Liver (tissue), 9 donors: ENCODE data around the gene NRIP2. TPM values are rescaled to one million over a fixed set of nuclear protein-coding genes. Genes with fewer than 3 reads are reported as not detected.

Source experiments
- DNase-seq: peaks from one replicate; pipeline ENCODE4 v3.0.0-alpha.2; 2017; ENCODE audit warnings: low spot score
- H3K27ac ChIP-seq, 2 donors: one replicate each; pipeline ENCODE4 v1.7.0; 2013; ENCODE audit warnings: inconsistent platforms in 2 of 2, low read length in 2 of 2, control low read depth in 1 of 2, low read depth in 1 of 2, mild to moderate bottlenecking in 1 of 2
- H3K27me3 ChIP-seq, 4 donors: one replicate each; pipeline versions ENCODE4 v1.6.1 to v1.7.0; 2013; ENCODE audit warnings: low read length in 3 of 4, inconsistent platforms in 1 of 4, mild to moderate bottlenecking in 1 of 4, moderate library complexity in 1 of 4; ENCODE audit not compliant: control insufficient read depth in 4 of 4, insufficient read depth in 4 of 4
- H3K36me3 ChIP-seq, 4 donors: one replicate each; pipeline versions ENCODE4 v1.6.1 to v1.7.0; 2013; ENCODE audit warnings: low read length in 3 of 4, mild to moderate bottlenecking in 3 of 4, low read depth in 1 of 4, moderate library complexity in 1 of 4; ENCODE audit not compliant: control insufficient read depth in 4 of 4, insufficient read depth in 3 of 4
- H3K4me1 ChIP-seq, 4 donors: one replicate each; pipeline versions ENCODE4 v1.6.1 to v1.7.0; 2013; ENCODE audit warnings: low read length in 3 of 4, mild to moderate bottlenecking in 3 of 4, moderate library complexity in 1 of 4; ENCODE audit not compliant: control insufficient read depth in 4 of 4, insufficient read depth in 4 of 4
- H3K4me3 ChIP-seq, 3 donors: one replicate each; pipeline versions ENCODE4 v1.6.1 to v1.7.0; 2013; ENCODE audit warnings: low read length in 3 of 3, control low read depth in 1 of 3, low read depth in 1 of 3, mild to moderate bottlenecking in 1 of 3
- H3K9ac ChIP-seq, 2 donors: one replicate each; pipeline ENCODE4 v1.7.0; 2013; ENCODE audit warnings: low read length in 2 of 2, mild to moderate bottlenecking in 2 of 2, moderate library complexity in 2 of 2, control low read depth in 1 of 2, low read depth in 1 of 2
- H3K9me3 ChIP-seq, 4 donors: one replicate each; pipeline versions ENCODE4 v1.6.1 to v1.7.0; 2013; ENCODE audit warnings: low read length in 3 of 4; ENCODE audit not compliant: control insufficient read depth in 4 of 4
- EGR1 ChIP-seq, 2 donors: IDR thresholded peaks; 2 replicates each; pipeline ENCODE4 v1.6.1; 2016 to 2018; ENCODE audit warnings: antibody characterized with exemption in 2 of 2, low read depth in 2 of 2
- FOXA1 ChIP-seq: IDR thresholded peaks from 2 replicates; pipeline ENCODE4 v1.6.1; 2016; ENCODE audit warnings: antibody characterized with exemption
- GABPA ChIP-seq, 2 donors: IDR thresholded peaks in 1 of 2; conservative IDR thresholded peaks in 1 of 2; 2 replicates each; pipeline ENCODE4 v1.6.1; 2016; ENCODE audit warnings: antibody characterized with exemption in 2 of 2, mild to moderate bottlenecking in 1 of 2, moderate library complexity in 1 of 2
- HNF4A ChIP-seq, 2 donors: conservative IDR thresholded peaks; 2 replicates each; pipeline ENCODE4 v1.6.1; 2016; ENCODE audit warnings: antibody characterized with exemption in 2 of 2, mild to moderate bottlenecking in 2 of 2
- HNF4G ChIP-seq: IDR thresholded peaks from 2 replicates; pipeline ENCODE4 v1.6.1; 2016; ENCODE audit warnings: antibody characterized with exemption
- JUND ChIP-seq, 2 donors: IDR thresholded peaks; 2 replicates each; pipeline ENCODE4 v1.6.1; 2016; ENCODE audit warnings: antibody characterized with exemption in 2 of 2
- RXRA ChIP-seq, 2 donors: IDR thresholded peaks; 2 replicates each; pipeline ENCODE4 v1.6.1; 2017 to 2018; ENCODE audit warnings: antibody characterized with exemption in 2 of 2, mild to moderate bottlenecking in 1 of 2
- SP1 ChIP-seq: IDR thresholded peaks from 2 replicates; pipeline ENCODE4 v1.6.1; 2018; ENCODE audit warnings: antibody characterized with exemption, mild to moderate bottlenecking
- TAF1 ChIP-seq: conservative IDR thresholded peaks from 2 replicates; pipeline ENCODE4 v1.6.1; 2016; ENCODE audit warnings: antibody characterized with exemption, mild to moderate bottlenecking
- YY1 ChIP-seq: IDR thresholded peaks from 2 replicates; pipeline ENCODE4 v1.6.1; 2016; ENCODE audit warnings: antibody characterized with exemption, mild to moderate bottlenecking
- WGBS: extraction: QIAGEN DNeasy Blood & Tissue Kit; methylation state at CpG from one replicate; pipeline ENCODE4 v1.1.7; 2013; 5-methylcytosine and 5-hydroxymethylcytosine counted together
- polyA plus RNA-seq, 2 donors: library from polyadenylated mRNA; stranded (reverse) in 1 of 2; unstranded in 1 of 2; fragments of 200-250 nt in 1 of 2; fragments of >200 nt in 1 of 2; fragmentation: Nextera tagmentation in 1 of 2; extraction: Ambion mirVana in 1 of 2; gene quantifications; one replicate each; pipeline versions ENCODE4 v1.2.1 to v1.2.3, GENCODE V29; 2013 to 2015
- total RNA-seq, 2 donors: library from RNA; depleted of rRNA; stranded (reverse); fragments of >200 nt; gene quantifications; one replicate each; pipeline ENCODE4 v1.2.3, GENCODE V29; 2014
- TF ChIP-seq, protein P1 (sequence below): IDR thresholded peaks from 2 replicates; pipeline ENCODE4 v1.6.1; 2016; ENCODE audit warnings: antibody characterized with exemption, mild to moderate bottlenecking
- TF ChIP-seq, protein P2 (sequence below): fragments of 150-350 bp; IDR thresholded peaks from 2 replicates; pipeline ENCODE4 v1.5.1; 2017; ENCODE audit warnings: improper control_type of control experiment, low read depth, low read length; ENCODE audit not compliant: missing input control
- TF ChIP-seq, protein P3 (sequence below): IDR thresholded peaks from 2 replicates; pipeline ENCODE4 v1.6.1; 2016; ENCODE audit warnings: antibody characterized with exemption
- TF ChIP-seq, protein P4 (sequence below): IDR thresholded peaks from 2 replicates; pipeline ENCODE4 v1.6.1; 2016; ENCODE audit warnings: antibody characterized with exemption
- TF ChIP-seq, protein P5 (sequence below): IDR thresholded peaks from 2 replicates; pipeline ENCODE4 v1.6.1; 2016; ENCODE audit warnings: antibody characterized with exemption
- donor health status: healthy.
- donor health status: healthy.
- donor health status: healthy.
- donor health status: healthy.
- donor health status: healthy.

Gene NRIP2
- total and polyA plus RNA-seq, 4 donors = 0.19 to 0.46 (median 0.23) TPM

DNA sequence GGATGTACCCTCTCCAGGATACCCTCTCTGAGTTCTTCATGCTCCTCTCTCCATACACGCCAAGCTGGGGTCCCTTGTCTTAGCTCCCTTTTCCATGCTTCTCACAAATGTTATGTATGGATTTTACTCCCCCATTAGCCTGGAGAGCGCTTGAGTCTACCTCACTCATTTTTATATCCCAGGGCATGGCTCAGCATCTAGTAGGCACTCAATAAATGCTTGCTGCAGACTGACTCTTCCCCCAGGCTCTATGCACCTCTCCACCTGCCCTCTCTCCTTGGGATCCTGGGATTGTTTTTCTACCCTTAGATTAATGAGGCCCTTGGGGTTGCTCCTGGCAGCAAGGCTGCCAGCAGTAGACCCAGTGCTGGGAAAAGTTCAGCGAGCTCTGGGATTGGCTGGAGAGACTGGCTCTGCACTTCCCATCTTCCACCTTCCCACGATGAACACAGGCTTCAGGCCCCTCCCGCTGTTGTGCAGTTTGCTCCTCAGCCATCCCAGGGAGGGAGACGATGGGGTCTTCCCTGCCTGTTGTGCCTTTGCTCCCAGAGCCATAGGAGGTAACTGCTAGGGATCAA lies 2.2 kb downstream of the NRIP2 start:
- no peak overlapping the region for H3K4me3 ChIP-seq
- no peaks in the 10 kb centered on the region for H3K9me3 ChIP-seq
- WGBS = 91% methylated on average over 6 of the region's 6 CpGs
- peaks cover 2 to 21% (median 11%) of the 10 kb centered on the region in 4 donors for H3K36me3 ChIP-seq
- no peak for DNase-seq
- no peak overlapping the region for H3K27ac ChIP-seq
- H3K9ac ChIP-seq = no peak overlapping the region
- TF ChIP-seq, protein P1, sequence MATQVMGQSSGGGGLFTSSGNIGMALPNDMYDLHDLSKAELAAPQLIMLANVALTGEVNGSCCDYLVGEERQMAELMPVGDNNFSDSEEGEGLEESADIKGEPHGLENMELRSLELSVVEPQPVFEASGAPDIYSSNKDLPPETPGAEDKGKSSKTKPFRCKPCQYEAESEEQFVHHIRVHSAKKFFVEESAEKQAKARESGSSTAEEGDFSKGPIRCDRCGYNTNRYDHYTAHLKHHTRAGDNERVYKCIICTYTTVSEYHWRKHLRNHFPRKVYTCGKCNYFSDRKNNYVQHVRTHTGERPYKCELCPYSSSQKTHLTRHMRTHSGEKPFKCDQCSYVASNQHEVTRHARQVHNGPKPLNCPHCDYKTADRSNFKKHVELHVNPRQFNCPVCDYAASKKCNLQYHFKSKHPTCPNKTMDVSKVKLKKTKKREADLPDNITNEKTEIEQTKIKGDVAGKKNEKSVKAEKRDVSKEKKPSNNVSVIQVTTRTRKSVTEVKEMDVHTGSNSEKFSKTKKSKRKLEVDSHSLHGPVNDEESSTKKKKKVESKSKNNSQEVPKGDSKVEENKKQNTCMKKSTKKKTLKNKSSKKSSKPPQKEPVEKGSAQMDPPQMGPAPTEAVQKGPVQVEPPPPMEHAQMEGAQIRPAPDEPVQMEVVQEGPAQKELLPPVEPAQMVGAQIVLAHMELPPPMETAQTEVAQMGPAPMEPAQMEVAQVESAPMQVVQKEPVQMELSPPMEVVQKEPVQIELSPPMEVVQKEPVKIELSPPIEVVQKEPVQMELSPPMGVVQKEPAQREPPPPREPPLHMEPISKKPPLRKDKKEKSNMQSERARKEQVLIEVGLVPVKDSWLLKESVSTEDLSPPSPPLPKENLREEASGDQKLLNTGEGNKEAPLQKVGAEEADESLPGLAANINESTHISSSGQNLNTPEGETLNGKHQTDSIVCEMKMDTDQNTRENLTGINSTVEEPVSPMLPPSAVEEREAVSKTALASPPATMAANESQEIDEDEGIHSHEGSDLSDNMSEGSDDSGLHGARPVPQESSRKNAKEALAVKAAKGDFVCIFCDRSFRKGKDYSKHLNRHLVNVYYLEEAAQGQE = no peak
- TF ChIP-seq JUND (IDR thresholded peaks at IDR 0.05) = no peak
- TF ChIP-seq YY1 = no peak
- no peak for TF ChIP-seq RXRA (IDR thresholded peaks at IDR 0.05)
- TF ChIP-seq, protein P2, sequence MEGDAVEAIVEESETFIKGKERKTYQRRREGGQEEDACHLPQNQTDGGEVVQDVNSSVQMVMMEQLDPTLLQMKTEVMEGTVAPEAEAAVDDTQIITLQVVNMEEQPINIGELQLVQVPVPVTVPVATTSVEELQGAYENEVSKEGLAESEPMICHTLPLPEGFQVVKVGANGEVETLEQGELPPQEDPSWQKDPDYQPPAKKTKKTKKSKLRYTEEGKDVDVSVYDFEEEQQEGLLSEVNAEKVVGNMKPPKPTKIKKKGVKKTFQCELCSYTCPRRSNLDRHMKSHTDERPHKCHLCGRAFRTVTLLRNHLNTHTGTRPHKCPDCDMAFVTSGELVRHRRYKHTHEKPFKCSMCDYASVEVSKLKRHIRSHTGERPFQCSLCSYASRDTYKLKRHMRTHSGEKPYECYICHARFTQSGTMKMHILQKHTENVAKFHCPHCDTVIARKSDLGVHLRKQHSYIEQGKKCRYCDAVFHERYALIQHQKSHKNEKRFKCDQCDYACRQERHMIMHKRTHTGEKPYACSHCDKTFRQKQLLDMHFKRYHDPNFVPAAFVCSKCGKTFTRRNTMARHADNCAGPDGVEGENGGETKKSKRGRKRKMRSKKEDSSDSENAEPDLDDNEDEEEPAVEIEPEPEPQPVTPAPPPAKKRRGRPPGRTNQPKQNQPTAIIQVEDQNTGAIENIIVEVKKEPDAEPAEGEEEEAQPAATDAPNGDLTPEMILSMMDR = no peak
- no peak for TF ChIP-seq HNF4G
- TF ChIP-seq EGR1 (IDR thresholded peaks at IDR 0.05; ENCODE audit: low read depth in 2 of 2) = no peak
- TF ChIP-seq HNF4A (conservative IDR thresholded peaks at IDR 0.05) = no peak
- no peak for TF ChIP-seq GABPA (IDR thresholded peaks at IDR 0.05 in 1 of 2, conservative IDR thresholded peaks at IDR 0.05 in 1 of 2)
- no peak for TF ChIP-seq SP1
- TF ChIP-seq, protein P3, sequence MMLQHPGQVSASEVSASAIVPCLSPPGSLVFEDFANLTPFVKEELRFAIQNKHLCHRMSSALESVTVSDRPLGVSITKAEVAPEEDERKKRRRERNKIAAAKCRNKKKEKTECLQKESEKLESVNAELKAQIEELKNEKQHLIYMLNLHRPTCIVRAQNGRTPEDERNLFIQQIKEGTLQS = no peak
- no peak for TF ChIP-seq TAF1
- H3K4me1 ChIP-seq = no peaks in the 10 kb centered on the region
- no peaks in the 10 kb centered on the region for H3K27me3 ChIP-seq

DNA sequence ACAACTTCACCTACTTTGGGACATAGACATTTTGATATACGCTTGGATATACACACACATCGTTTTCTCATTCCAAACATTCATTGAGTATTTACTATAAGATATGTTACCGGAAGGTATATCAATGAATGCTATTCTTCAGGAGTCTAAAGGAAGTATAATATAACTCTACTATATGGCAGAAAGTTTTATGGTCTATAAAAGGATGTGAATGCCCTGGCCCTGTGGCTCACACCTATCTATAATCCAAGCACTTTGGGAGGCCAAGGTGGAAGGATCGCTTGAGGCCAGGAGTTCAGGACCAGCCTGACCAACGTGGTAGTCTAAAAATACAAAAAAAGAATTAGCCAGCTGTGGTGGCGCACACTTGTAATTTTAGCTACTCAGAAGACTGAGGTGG lies 5.6 kb downstream of the NRIP2 start:
- H3K27ac ChIP-seq = no peak overlapping the region
- peaks cover 9 to 50% (median 36%) of the 10 kb centered on the region in 4 donors for H3K36me3 ChIP-seq
- H3K27me3 ChIP-seq = no peaks in the 10 kb centered on the region
- H3K4me3 ChIP-seq = no peak overlapping the region
- no peaks in the 10 kb centered on the region for H3K9me3 ChIP-seq
- no peak for TF ChIP-seq HNF4G
- TF ChIP-seq FOXA1 = no peak
- TF ChIP-seq, protein P4, sequence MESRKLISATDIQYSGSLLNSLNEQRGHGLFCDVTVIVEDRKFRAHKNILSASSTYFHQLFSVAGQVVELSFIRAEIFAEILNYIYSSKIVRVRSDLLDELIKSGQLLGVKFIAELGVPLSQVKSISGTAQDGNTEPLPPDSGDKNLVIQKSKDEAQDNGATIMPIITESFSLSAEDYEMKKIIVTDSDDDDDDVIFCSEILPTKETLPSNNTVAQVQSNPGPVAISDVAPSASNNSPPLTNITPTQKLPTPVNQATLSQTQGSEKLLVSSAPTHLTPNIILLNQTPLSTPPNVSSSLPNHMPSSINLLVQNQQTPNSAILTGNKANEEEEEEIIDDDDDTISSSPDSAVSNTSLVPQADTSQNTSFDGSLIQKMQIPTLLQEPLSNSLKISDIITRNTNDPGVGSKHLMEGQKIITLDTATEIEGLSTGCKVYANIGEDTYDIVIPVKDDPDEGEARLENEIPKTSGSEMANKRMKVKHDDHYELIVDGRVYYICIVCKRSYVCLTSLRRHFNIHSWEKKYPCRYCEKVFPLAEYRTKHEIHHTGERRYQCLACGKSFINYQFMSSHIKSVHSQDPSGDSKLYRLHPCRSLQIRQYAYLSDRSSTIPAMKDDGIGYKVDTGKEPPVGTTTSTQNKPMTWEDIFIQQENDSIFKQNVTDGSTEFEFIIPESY = no peak
- TF ChIP-seq HNF4A (conservative IDR thresholded peaks at IDR 0.05) = no peak
- TF ChIP-seq, protein P5, sequence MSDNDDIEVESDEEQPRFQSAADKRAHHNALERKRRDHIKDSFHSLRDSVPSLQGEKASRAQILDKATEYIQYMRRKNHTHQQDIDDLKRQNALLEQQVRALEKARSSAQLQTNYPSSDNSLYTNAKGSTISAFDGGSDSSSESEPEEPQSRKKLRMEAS = no peak
- no peak for TF ChIP-seq EGR1 (IDR thresholded peaks at IDR 0.05; ENCODE audit: low read depth in 2 of 2)
- no peak for TF ChIP-seq TAF1
- no peaks in the 10 kb centered on the region for H3K4me1 ChIP-seq
- no peak for DNase-seq
- no peak overlapping the region for H3K9ac ChIP-seq
- 91% methylated on average over 6 of the region's 6 CpGs for WGBS
